ENCODE data around the gene PPP3R2.

The PPP3R2 gene

DNA sequence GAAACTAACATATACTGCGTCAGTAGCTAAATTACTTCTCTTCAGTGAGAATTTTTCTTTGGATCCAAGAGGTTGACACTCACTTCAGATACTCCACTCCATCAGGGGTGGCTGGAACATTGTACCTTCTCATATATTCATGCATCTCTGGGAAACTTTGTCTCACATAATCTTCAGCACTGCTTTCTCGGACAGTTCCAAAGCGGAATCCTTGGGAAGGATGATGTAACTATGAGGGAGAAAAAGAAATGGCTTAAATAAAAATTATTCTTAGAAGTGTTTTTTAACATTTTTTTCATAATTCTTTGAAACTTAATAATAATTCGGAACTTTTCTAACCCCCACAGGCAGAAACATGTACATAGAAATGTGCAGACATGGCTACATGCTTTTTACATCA lies 33.4 kb upstream of the PPP3R2 start:
- no peak overlapping the region for H3K4me2 ChIP-seq
- H3K4me3 ChIP-seq: no peak overlapping the region
- H4K20me1 ChIP-seq: no peaks in the 10 kb centered on the region
- no peaks in the 10 kb centered on the region for H3K27me3 ChIP-seq
- no peak overlapping the region for H3K9ac ChIP-seq
- H3K4me1 ChIP-seq: peaks cover 5 to 36% (median 18%) of the 10 kb centered on the region in 10 experiments; a peak in 19 of 20 replicates
- H3K9me3 ChIP-seq (replicated peaks in 1 of 11): no peaks in the 10 kb centered on the region
- TF ChIP-seq Cebpa-rat (IDR thresholded peaks at IDR 0.05): no peak
- H3K27ac ChIP-seq: no peak overlapping the region
- no peaks in the 10 kb centered on the region for H3K36me3 ChIP-seq

DNA sequence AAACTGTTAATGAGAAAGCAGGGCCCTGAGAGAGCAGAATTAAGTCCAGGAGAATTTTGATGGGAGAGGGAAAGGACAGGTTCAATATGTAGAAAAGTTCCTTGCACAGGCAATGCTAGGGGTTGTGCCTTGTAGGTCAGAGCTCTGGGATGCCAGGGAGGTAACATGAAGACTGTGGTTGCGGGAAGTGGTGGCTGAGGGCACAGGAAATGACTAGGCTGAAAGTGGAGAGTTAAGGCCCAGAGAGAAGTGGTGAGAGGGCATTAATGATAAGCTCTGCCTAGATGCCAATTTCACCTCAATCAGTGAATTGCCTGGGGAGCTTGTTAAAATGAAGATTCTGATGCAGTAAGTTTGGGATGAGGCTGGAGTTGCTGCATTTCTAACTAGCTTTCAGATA lies 31.5 kb upstream of the PPP3R2 start:
- Histone ChIP-seq H3K27ac (peak overlapping the region in 7 of 11 experiments; percentile 16 to 58 (median 51); a peak in 10 of 22 replicates), H3K36me3 (no peaks in the 10 kb centered on the region), H3K27me3 (no peaks in the 10 kb centered on the region), H3K4me3 (no peak overlapping the region), H3K4me2 (peak overlapping the region; percentile 5 to 86 (median 61); a peak in 18 of 22 replicates), H3K4me1 (peaks cover 5 to 55% (median 18%) of the 10 kb centered on the region in 10 experiments; a peak in 19 of 20 replicates), H3K9me3 (replicated peaks in 1 of 11) (no peaks in the 10 kb centered on the region), H3K9ac (no peak overlapping the region), H4K20me1 (no peaks in the 10 kb centered on the region)
- TF ChIP-seq Cebpa-rat (IDR thresholded peaks at IDR 0.05): no peak

- Histone ChIP-seq H3K9ac (no peak overlapping the region), H3K4me1 (peaks cover 5 to 56% (median 18%) of the 10 kb centered on the region in 10 experiments; a peak in 19 of 20 replicates), H3K27me3 (no peaks in the 10 kb centered on the region), H3K4me2 (peak overlapping the region; percentile 5 to 86 (median 61); a peak in 17 of 22 replicates), H4K20me1 (no peaks in the 10 kb centered on the region), H3K4me3 (no peak overlapping the region), H3K9me3 (replicated peaks in 1 of 11) (no peaks in the 10 kb centered on the region), H3K36me3 (no peaks in the 10 kb centered on the region), H3K27ac (peak overlapping the region in 6 of 11 experiments; percentile 0 to 58 (median 45); a peak in 8 of 22 replicates)
- no peak for TF ChIP-seq Cebpa-rat (IDR thresholded peaks at IDR 0.05)
Observed at GRCh38 chr9:101625876-101626275, 31.1 kb upstream of the PPP3R2 start.

DNA sequence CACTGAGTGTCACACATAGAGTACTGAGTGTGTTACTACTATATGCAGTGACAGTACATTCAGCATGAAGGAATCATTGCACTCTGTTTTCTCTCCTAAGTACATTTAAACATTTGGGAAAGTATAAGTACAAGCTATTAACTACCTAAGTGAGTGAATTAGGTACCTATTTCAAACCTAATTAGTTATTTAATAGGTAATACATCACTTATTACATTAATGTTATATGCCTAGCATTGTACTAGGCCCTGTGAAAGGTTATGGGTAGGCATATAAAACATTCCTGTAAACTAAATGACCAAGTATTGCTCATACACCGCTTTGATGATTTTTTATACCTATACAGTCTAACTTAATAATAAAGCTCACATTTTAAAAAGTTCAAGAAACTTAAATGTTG lies 25.7 kb upstream of the PPP3R2 start:
- peaks cover 0 to 32% (median 3%) of the 10 kb centered on the region in 10 experiments; a peak in 11 of 20 replicates for H3K4me1 ChIP-seq
- H3K27ac ChIP-seq: no peak overlapping the region
- H3K4me2 ChIP-seq: no peak overlapping the region
- H4K20me1 ChIP-seq: no peaks in the 10 kb centered on the region
- H3K27me3 ChIP-seq: no peaks in the 10 kb centered on the region
- no peaks in the 10 kb centered on the region for H3K36me3 ChIP-seq
- no peak overlapping the region for H3K4me3 ChIP-seq
- no peak for TF ChIP-seq Cebpa-rat (IDR thresholded peaks at IDR 0.05)
- no peak overlapping the region for H3K9ac ChIP-seq
- no peaks in the 10 kb centered on the region; a peak in 1 of 22 replicates for H3K9me3 ChIP-seq (replicated peaks in 1 of 11)

GRCh38 chr9:101618698-101619097 lies 23.9 kb upstream of the PPP3R2 start:
- no peak for TF ChIP-seq Cebpa-rat (IDR thresholded peaks at IDR 0.05)
- no peak overlapping the region for H3K4me3 ChIP-seq
- no peaks in the 10 kb centered on the region for H3K27me3 ChIP-seq
- no peak overlapping the region for H3K27ac ChIP-seq
- no peak overlapping the region for H3K4me2 ChIP-seq
- no peaks in the 10 kb centered on the region for H4K20me1 ChIP-seq
- no peaks in the 10 kb centered on the region for H3K36me3 ChIP-seq
- peaks cover 0 to 29% (median 0%) of the 10 kb centered on the region in 10 experiments; a peak in 5 of 20 replicates for H3K4me1 ChIP-seq
- H3K9me3 ChIP-seq (replicated peaks in 1 of 11): peaks cover 0 to 4% (median 0%) of the 10 kb centered on the region in 11 experiments; a peak in 2 of 22 replicates
- H3K9ac ChIP-seq: no peak overlapping the region

DNA sequence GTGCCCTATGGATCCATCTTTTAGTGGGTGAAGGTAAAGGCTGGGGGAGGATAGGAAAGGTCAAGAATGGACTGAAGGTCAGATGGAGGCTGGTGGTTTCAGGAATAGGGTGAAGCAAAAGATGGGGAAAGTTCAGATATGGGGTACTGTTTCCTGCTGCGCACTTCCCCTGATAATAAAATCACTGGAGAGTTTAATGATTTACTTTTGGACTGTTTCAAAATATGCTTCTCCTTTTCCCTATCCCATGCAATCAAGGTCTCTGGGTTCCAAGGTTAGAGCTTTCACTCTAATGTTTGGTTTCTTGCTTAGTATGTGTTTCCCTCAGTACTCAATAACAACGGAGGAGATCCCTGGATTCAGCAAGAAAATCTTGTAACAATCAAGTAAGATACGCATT lies 10.8 kb upstream of the PPP3R2 start:
- H4K20me1 ChIP-seq: no peaks in the 10 kb centered on the region
- peaks cover 10 to 22% (median 18%) of the 10 kb centered on the region in 10 experiments for H3K4me1 ChIP-seq
- no peaks in the 10 kb centered on the region for H3K36me3 ChIP-seq
- peak overlapping the region in 2 of 11 experiments; percentile 65 to 66; a peak in 2 of 22 replicates for H3K4me2 ChIP-seq
- H3K4me3 ChIP-seq: no peak overlapping the region
- no peaks in the 10 kb centered on the region for H3K27me3 ChIP-seq
- no peak for TF ChIP-seq Cebpa-rat (IDR thresholded peaks at IDR 0.05)
- no peaks in the 10 kb centered on the region for H3K9me3 ChIP-seq (replicated peaks in 1 of 11)
- H3K27ac ChIP-seq: no peak overlapping the region
- H3K9ac ChIP-seq: no peak overlapping the region

DNA sequence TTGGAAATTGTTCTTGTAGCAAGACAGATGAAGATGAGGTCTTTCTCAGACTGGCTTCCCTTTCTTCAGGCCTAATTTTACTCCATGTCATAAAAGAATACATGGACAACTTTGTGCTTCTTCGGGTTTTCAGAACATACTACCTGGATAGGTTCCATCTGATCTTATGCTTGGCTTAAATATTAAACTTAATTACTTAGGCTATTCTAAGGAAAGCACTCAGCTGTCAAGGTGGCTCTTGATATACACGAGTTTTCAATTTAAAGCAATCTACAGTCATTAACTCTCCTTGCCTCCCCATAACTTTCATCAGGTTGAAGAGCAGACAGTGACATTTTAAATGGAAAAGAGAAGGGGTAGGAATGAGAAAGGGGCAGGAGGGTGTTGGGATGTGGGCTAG lies 9.5 kb upstream of the PPP3R2 start:
- H3K4me2 ChIP-seq: no peak overlapping the region
- no peaks in the 10 kb centered on the region for H3K36me3 ChIP-seq
- TF ChIP-seq Cebpa-rat (IDR thresholded peaks at IDR 0.05): no peak
- no peak overlapping the region for H3K27ac ChIP-seq
- no peaks in the 10 kb centered on the region for H3K27me3 ChIP-seq
- H3K4me1 ChIP-seq: peaks cover 10 to 22% (median 18%) of the 10 kb centered on the region in 10 experiments
- no peak overlapping the region for H3K4me3 ChIP-seq
- no peaks in the 10 kb centered on the region for H4K20me1 ChIP-seq
- no peak overlapping the region for H3K9ac ChIP-seq
- H3K9me3 ChIP-seq (replicated peaks in 1 of 11): no peaks in the 10 kb centered on the region

- H4K20me1 ChIP-seq: no peaks in the 10 kb centered on the region
- no peak overlapping the region for H3K9ac ChIP-seq
- no peaks in the 10 kb centered on the region for H3K27me3 ChIP-seq
- H3K4me2 ChIP-seq: peak overlapping the region in 1 of 11 experiments; percentile 44; a peak in 1 of 22 replicates
- no peaks in the 10 kb centered on the region for H3K9me3 ChIP-seq (replicated peaks in 1 of 11)
- H3K27ac ChIP-seq: no peak overlapping the region
- no peak overlapping the region for H3K4me3 ChIP-seq
- no peak for TF ChIP-seq Cebpa-rat (IDR thresholded peaks at IDR 0.05)
- H3K36me3 ChIP-seq: no peaks in the 10 kb centered on the region
- H3K4me1 ChIP-seq: peaks cover 8 to 16% (median 14%) of the 10 kb centered on the region in 10 experiments
Observed at GRCh38 chr9:101601904-101602765, 7.4 kb upstream of the PPP3R2 start.

DNA sequence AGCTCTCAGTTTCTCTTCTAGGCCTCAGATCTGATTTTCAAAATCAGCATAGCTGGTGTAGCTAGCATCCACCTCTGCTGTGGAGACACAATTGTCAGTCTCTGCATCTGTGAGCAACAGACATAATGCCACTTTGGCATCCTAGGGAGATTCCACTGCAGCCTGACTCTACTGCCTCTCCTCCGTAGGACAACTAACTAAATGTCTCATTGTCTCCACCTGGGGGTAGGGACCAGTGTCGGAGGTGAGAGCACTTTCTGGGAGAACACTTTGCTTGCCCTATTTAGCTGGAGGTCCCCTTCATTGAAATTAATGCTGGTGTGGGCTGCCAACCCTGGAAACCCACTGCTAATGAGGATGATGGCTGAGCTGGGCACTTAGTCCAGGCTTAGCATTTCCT lies 1.4 kb downstream of the PPP3R2 start:
- no peak overlapping the region for H3K27ac ChIP-seq
- no peaks in the 10 kb centered on the region for H3K9me3 ChIP-seq (replicated peaks in 1 of 11)
- no peak overlapping the region for H3K9ac ChIP-seq
- no peak for TF ChIP-seq Cebpa-rat (IDR thresholded peaks at IDR 0.05)
- no peaks in the 10 kb centered on the region for H3K4me1 ChIP-seq
- H3K4me3 ChIP-seq: no peak overlapping the region
- H4K20me1 ChIP-seq: no peaks in the 10 kb centered on the region
- no peak overlapping the region for H3K4me2 ChIP-seq
- no peaks in the 10 kb centered on the region for H3K36me3 ChIP-seq
- no peaks in the 10 kb centered on the region for H3K27me3 ChIP-seq
